Activated CD4-positive, alpha-beta memory T cell treated with anti-CD3 and anti-CD28 coated beads, Interleukin-2, amount 10 ng/mL, durations not matched to agents 7 days and 5 days (primary cell): ENCODE results near the gene STARD10. TPM values are rescaled to one million over a fixed set of nuclear protein-coding genes. Genes with fewer than 3 reads are reported as not detected.
"Not testable (repeated sequence)": the region's sequence is repeated elsewhere in the genome, so short reads cannot be mapped to it uniquely, and the experiment has no call there.

ENCODE experiments used
- CTCF ChIA-PET: fragments of 350-600 bp; sonication (Branson Sonifier 250); formaldehyde crosslinking; loops from one replicate; lab custom pipeline; 2021; ENCODE audit warnings: antibody characterized with exemption, inconsistent platforms; lab: Charles Lee
- POLR2A ChIA-PET: fragments of 350-600 bp; sonication (Branson Sonifier 250); formaldehyde crosslinking; loops from one replicate; lab custom pipeline; 2021; ENCODE audit warnings: antibody characterized with exemption; lab: Charles Lee
- DNase-seq: peaks from one replicate; pipeline ENCODE4 v3.0.0-alpha.2; 2020
- H3K27ac Mint-ChIP-seq: one replicate; pipeline ENCODE4 v1.8.0; 2021; ENCODE audit warnings: mild to moderate bottlenecking, mixed read lengths
- H3K27me3 Mint-ChIP-seq: one replicate; pipeline ENCODE4 v1.8.0; 2021; ENCODE audit warnings: mixed read lengths
- H3K36me3 Mint-ChIP-seq: one replicate; pipeline ENCODE4 v1.8.0; 2021; ENCODE audit warnings: low read depth, mixed read lengths
- H3K4me1 Mint-ChIP-seq: one replicate; pipeline ENCODE4 v1.8.0; 2021; ENCODE audit warnings: mixed read lengths
- H3K4me3 Mint-ChIP-seq: one replicate; pipeline ENCODE4 v1.8.0; 2021; ENCODE audit warnings: mild to moderate bottlenecking, mixed read lengths
- H3K9me3 Mint-ChIP-seq: one replicate; pipeline ENCODE4 v1.8.0; 2021; ENCODE audit warnings: mixed read lengths
- total RNA-seq, 2 experiments: library from RNA; stranded (reverse); gene quantifications; one replicate each; pipeline ENCODE4 v1.2.3, GENCODE V29; 2021

The STARD10 gene
- total RNA-seq, 2 experiments from 2014 or later: 11.3 to 11.6 TPM

GRCh38 chr11:72814286-72815109 lies 20.7 kb upstream of the STARD10 start, which contains the start of gene ATG16L2:
Gene ATG16L2 (plus strand): TSS chr11:72814411. CDS start chr11:72814446, 35 bp downstream.
- no peaks in the 10 kb centered on the region for H3K9me3 Mint-ChIP-seq
- peak within 1 kb of the TSS; percentile 99 for H3K27ac Mint-ChIP-seq
- ChIA-PET CTCF (interaction anchor here (1.4 to 3.3 kb wide), 6 partner anchors 17 to 329 kb away, joined by 6 to 21 read pairs (median 10); partner anchors contain the start of gene STARD10), POLR2A (interaction anchor here (0.6 to 5.0 kb wide), 17 partner anchors 12 to 363 kb away, joined by 3 to 58 read pairs (median 5); partner anchors contain the start of genes FCHSD2 and STARD10)
- no peaks in the 10 kb centered on the region for H3K27me3 Mint-ChIP-seq
- H3K4me3 Mint-ChIP-seq: peak within 1 kb of the TSS; percentile 99
- DNase-seq: peak; percentile 91
- peaks cover 66% of the 10 kb centered on the region for H3K36me3 Mint-ChIP-seq
- peaks cover 52% of the 10 kb centered on the region for H3K4me1 Mint-ChIP-seq

GRCh38 chr11:72813740-72814285 lies 20.0 kb upstream of the STARD10 start:
- Mint-ChIP-seq H3K4me3 (peak overlapping the region; percentile 95), H3K36me3 (peaks cover 64% of the 10 kb centered on the region), H3K9me3 (no peaks in the 10 kb centered on the region), H3K4me1 (peaks cover 49% of the 10 kb centered on the region), H3K27ac (peak overlapping the region; percentile 95), H3K27me3 (no peaks in the 10 kb centered on the region)
- POLR2A ChIA-PET: interaction anchor here (0.8 to 5.0 kb wide), 25 partner anchors 8 to 590 kb away, joined by 3 to 58 read pairs (median 5); partner anchors contain the start of genes ARAP1, FCHSD2 and STARD10
- CTCF ChIA-PET: interaction anchor here (0.6 to 5.2 kb wide), 16 partner anchors 13 to 441 kb away, joined by 3 to 44 read pairs (median 6); partner anchors contain the start of gene STARD10
- DNase-seq: no peak

GRCh38 chr11:72812967-72813739 lies 19.3 kb upstream of the STARD10 start:
- H3K36me3 Mint-ChIP-seq: peaks cover 62% of the 10 kb centered on the region
- H3K27ac Mint-ChIP-seq: peak overlapping the region; percentile 95
- H3K27me3 Mint-ChIP-seq: no peaks in the 10 kb centered on the region
- H3K4me3 Mint-ChIP-seq: peak overlapping the region; percentile 95
- ChIA-PET POLR2A (interaction anchor here (0.8 to 5.0 kb wide), 24 partner anchors 9 to 590 kb away, joined by 3 to 58 read pairs (median 4); partner anchors contain the start of genes ARAP1, FCHSD2 and STARD10), CTCF (interaction anchor here (0.6 to 5.2 kb wide), 18 partner anchors 13 to 442 kb away, joined by 3 to 44 read pairs (median 5); partner anchors contain the start of gene STARD10)
- no peaks in the 10 kb centered on the region for H3K9me3 Mint-ChIP-seq
- peak; percentile 83 for DNase-seq
- H3K4me1 Mint-ChIP-seq: peaks cover 50% of the 10 kb centered on the region

GRCh38 chr11:72812604-72812966 lies 18.7 kb upstream of the STARD10 start:
- no peak for DNase-seq
- no peaks in the 10 kb centered on the region for H3K27me3 Mint-ChIP-seq
- H3K4me3 Mint-ChIP-seq: peak overlapping the region; percentile 95
- CTCF ChIA-PET: interaction anchor here (0.8 to 5.2 kb wide), 12 partner anchors 18 to 365 kb away, joined by 3 to 44 read pairs (median 5); partner anchors contain the start of gene STARD10
- peaks cover 46% of the 10 kb centered on the region for H3K4me1 Mint-ChIP-seq
- no peaks in the 10 kb centered on the region for H3K9me3 Mint-ChIP-seq
- POLR2A ChIA-PET: interaction anchor here (0.9 to 5.0 kb wide), 18 partner anchors 11 to 389 kb away, joined by 3 to 58 read pairs (median 6); partner anchors contain the start of genes ARAP1, FCHSD2 and STARD10
- H3K27ac Mint-ChIP-seq: peak overlapping the region; percentile 95
- H3K36me3 Mint-ChIP-seq: peaks cover 58% of the 10 kb centered on the region

GRCh38 chr11:72811686-72812085 lies 17.8 kb upstream of the STARD10 start:
- Mint-ChIP-seq H3K4me1 (peaks cover 40% of the 10 kb centered on the region), H3K27ac (peak overlapping the region; percentile 49), H3K36me3 (peaks cover 50% of the 10 kb centered on the region), H3K4me3 (peak overlapping the region; percentile 69)
- ChIA-PET POLR2A (interaction anchor here (0.9 to 2.1 kb wide), 2 partner anchors 20 to 89 kb away, joined by 3 to 16 read pairs; no protein-coding TSS in a partner anchor), CTCF (interaction anchor here (0.9 to 5.2 kb wide), 4 partner anchors 17 to 127 kb away, joined by 3 to 44 read pairs (median 12); partner anchors contain the start of gene STARD10)
- not testable (repeated sequence) for H3K27me3 Mint-ChIP-seq, DNase-seq, H3K9me3 Mint-ChIP-seq

- H3K4me1 Mint-ChIP-seq: peaks cover 33% of the 10 kb centered on the region
- H3K27ac Mint-ChIP-seq: no peak overlapping the region
- H3K4me3 Mint-ChIP-seq: no peak overlapping the region
- peaks cover 40% of the 10 kb centered on the region for H3K36me3 Mint-ChIP-seq
- no peaks in the 10 kb centered on the region for H3K9me3 Mint-ChIP-seq
- CTCF ChIA-PET: interaction anchor here (0.9 kb wide), 1 partner anchor 15 kb away, joined by 3 read pairs; the partner anchor contains the start of gene STARD10
- H3K27me3 Mint-ChIP-seq: no peaks in the 10 kb centered on the region
- POLR2A ChIA-PET: interaction anchor here (0.8 kb wide), 1 partner anchor 162 kb away, joined by 3 read pairs; no protein-coding TSS in a partner anchor
- no peak for DNase-seq
These were observed 14.5 kb upstream of the STARD10 start for GRCh38 chr11:72808331-72808798.

- Mint-ChIP-seq H3K27me3 (no peaks in the 10 kb centered on the region), H3K4me1 (peaks cover 30% of the 10 kb centered on the region), H3K9me3 (no peaks in the 10 kb centered on the region), H3K27ac (no peak overlapping the region), H3K4me3 (no peak overlapping the region), H3K36me3 (peaks cover 37% of the 10 kb centered on the region)
- CTCF ChIA-PET: interaction anchor here (0.9 to 1.1 kb wide), 2 partner anchors 14 to 83 kb away, joined by 3 to 5 read pairs; partner anchors contain the start of gene STARD10
- POLR2A ChIA-PET: interaction anchor here (1.2 kb wide), 1 partner anchor 14 kb away, joined by 3 read pairs; the partner anchor contains the start of gene STARD10
- DNase-seq: no peak
These were observed 13.9 kb upstream of the STARD10 start for GRCh38 chr11:72807792-72808191.

GRCh38 chr11:72807021-72807693 lies 13.3 kb upstream of the STARD10 start:
- POLR2A ChIA-PET: interaction anchor here (1.2 kb wide), 1 partner anchor 13 kb away, joined by 3 read pairs; the partner anchor contains the start of gene STARD10

GRCh38 chr11:72806378-72806777 lies 12.5 kb upstream of the STARD10 start:
- H3K27ac Mint-ChIP-seq, H3K9me3 Mint-ChIP-seq, CTCF ChIA-PET, DNase-seq, H3K4me3 Mint-ChIP-seq, POLR2A ChIA-PET, H3K27me3 Mint-ChIP-seq: not testable (repeated sequence)
- Mint-ChIP-seq H3K4me1 (peaks cover 18% of the 10 kb centered on the region), H3K36me3 (peaks cover 31% of the 10 kb centered on the region)

More at GRCh38 chr11:72807021-72807693, 13.3 kb upstream of the STARD10 start:
- DNase-seq: no peak
- Mint-ChIP-seq H3K9me3 (no peaks in the 10 kb centered on the region), H3K36me3 (peaks cover 37% of the 10 kb centered on the region), H3K4me1 (peaks cover 26% of the 10 kb centered on the region), H3K27me3 (no peaks in the 10 kb centered on the region), H3K27ac (no peak overlapping the region), H3K4me3 (no peak overlapping the region)
- CTCF ChIA-PET: interaction anchor here (0.9 to 1.1 kb wide), 2 partner anchors 14 to 82 kb away, joined by 3 to 5 read pairs; partner anchors contain the start of gene STARD10

GRCh38 chr11:72805216-72805615 lies 11.4 kb upstream of the STARD10 start:
- no peaks in the 10 kb centered on the region for H3K27me3 Mint-ChIP-seq
- no peaks in the 10 kb centered on the region for H3K9me3 Mint-ChIP-seq
- H3K4me3 Mint-ChIP-seq: no peak overlapping the region
- ChIA-PET CTCF (no interaction called here), POLR2A (no interaction called here)
- H3K36me3 Mint-ChIP-seq: peaks cover 23% of the 10 kb centered on the region
- peaks cover 11% of the 10 kb centered on the region for H3K4me1 Mint-ChIP-seq
- no peak for DNase-seq
- no peak overlapping the region for H3K27ac Mint-ChIP-seq

GRCh38 chr11:72802822-72803221 lies 9.0 kb upstream of the STARD10 start:
- Mint-ChIP-seq H3K9me3 (no peaks in the 10 kb centered on the region), H3K27me3 (no peaks in the 10 kb centered on the region), H3K36me3 (peaks cover 8% of the 10 kb centered on the region), H3K27ac (no peak overlapping the region), H3K4me3 (no peak overlapping the region), H3K4me1 (peaks cover 4% of the 10 kb centered on the region)
- CTCF ChIA-PET: interaction anchor here (0.8 to 1.6 kb wide), 2 partner anchors 9 to 78 kb away, joined by 4 to 5 read pairs; partner anchors contain the start of gene STARD10
- no peak for DNase-seq
- POLR2A ChIA-PET: interaction anchor here (1.0 to 1.4 kb wide), 3 partner anchors 12 to 21 kb away, joined by 3 to 6 read pairs (median 3); partner anchors contain the start of gene ATG16L2
